ENCODE data around the gene LAMA1.
"Not testable (repeated sequence)": the region's sequence is repeated elsewhere in the genome, so short reads cannot be mapped to it uniquely, and the experiment has no call there.

Gene LAMA1

DNA sequence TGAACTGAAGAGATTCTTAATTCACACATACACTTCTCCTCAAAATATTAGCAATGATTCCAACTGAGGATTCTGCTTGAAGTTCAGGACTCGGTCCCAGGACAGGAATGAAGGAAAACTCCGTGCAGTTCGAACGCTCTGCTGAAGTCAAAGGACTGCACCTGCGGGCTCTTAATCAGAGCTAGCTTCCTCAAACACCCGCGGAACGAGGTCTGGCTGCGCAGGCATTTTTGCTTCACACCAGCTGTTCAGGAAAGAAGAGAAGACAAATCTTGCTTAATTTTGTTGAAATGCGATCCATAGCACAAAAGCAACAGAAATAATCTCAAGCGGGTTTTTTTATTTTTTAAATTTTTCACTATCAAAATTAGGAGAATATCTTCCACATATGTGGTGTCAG lies 175.6 kb downstream of the LAMA1 start:
- DNase-seq, result no peak

- no peak for DNase-seq
Observed at GRCh38 chr18:6940451-6940850, 177.1 kb downstream of the LAMA1 start.

DNA sequence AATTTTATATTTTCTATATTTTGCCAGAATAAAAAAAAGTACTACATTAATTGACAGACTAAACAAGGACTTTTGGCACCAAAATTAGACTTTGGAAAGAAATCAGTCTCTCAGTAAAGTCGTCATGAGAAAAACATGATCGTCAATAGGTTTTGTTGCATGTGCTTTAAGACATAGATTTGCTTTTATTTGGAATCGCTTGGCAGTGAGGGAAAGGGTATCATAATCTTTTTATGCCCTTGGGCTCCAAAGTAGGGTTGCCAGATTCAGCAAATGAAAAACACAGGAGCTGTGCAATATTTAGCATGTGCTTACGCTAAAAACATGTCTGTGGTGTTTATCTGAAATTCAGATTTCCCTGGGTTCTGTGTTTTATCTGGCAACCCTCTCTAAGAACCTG lies 177.6 kb downstream of the LAMA1 start:
- DNase-seq, result no peak

GRCh38 chr18:6938403-6938802 lies 179.2 kb downstream of the LAMA1 start:
- not testable (repeated sequence) for DNase-seq

- no peak for DNase-seq
Observed at GRCh38 chr18:6938003-6938402, 179.6 kb downstream of the LAMA1 start.

- no peak for DNase-seq
Observed at GRCh38 chr18:6934859-6935258, 182.7 kb downstream of the LAMA1 start.

DNA sequence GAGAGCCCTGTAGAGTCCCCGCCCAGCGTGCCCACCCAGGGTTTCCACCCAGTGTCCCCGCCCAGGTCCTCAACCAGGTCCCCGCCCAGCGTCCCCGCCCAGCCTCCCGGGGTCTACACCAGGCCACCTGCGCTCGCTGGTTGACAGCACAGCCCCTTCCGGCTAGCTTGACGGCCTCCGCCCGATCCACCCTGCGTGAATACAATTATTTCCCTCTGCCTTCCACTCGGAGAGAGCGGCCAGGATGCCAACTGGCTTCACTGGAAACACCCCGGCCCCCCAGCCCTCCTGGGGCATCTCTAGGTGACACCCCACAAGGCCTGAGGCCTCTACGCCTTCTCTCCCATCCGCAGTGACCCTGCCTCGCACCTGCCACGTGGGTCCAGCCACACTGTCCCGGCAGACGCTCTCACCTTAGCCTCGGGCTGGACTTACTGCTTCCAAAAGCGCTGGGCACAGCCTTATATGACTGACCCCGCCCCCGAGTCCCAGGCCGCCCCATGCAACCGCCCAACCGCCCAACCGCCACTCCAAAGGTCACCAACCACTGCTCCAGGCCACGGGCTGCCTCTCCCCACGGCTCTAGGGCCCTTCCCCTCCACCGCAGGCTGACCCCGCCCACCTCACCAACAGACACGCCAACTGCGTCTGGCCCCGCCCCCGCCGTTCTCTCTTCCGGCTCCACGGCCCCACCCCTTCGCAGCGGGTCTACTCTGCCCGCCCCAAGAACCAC lies 188.1 kb downstream of the LAMA1 start:
- DNase-seq, result no peak

DNA sequence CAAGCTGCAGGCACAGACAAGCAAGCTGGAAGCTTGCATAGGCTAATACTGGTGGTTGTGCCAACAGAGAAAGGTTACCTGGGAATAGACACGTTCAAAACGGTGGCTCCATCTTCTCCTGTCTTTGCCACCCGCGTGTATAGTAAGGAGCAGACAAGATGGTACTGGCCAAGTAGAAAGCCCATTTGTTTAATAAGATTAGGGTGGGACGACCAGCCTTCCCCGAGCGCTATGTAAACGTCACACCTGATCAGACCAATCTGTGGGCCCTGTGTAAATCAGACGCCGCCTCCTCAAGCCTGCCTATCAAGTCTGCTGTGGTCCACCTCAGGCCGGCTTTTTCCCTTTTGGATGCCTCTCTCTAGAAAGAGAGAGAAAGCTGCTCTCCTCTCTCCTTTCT lies 189.2 kb downstream of the LAMA1 start:
- no peak for DNase-seq

GRCh38 chr18:6927153-6927552 lies 190.4 kb downstream of the LAMA1 start:
- DNase-seq, result no peak

GRCh38 chr18:6923220-6923619 lies 194.4 kb downstream of the LAMA1 start:
- no peak for DNase-seq

- no peak for DNase-seq
Observed at GRCh38 chr18:6921571-6921970, 196.0 kb downstream of the LAMA1 start.

DNA sequence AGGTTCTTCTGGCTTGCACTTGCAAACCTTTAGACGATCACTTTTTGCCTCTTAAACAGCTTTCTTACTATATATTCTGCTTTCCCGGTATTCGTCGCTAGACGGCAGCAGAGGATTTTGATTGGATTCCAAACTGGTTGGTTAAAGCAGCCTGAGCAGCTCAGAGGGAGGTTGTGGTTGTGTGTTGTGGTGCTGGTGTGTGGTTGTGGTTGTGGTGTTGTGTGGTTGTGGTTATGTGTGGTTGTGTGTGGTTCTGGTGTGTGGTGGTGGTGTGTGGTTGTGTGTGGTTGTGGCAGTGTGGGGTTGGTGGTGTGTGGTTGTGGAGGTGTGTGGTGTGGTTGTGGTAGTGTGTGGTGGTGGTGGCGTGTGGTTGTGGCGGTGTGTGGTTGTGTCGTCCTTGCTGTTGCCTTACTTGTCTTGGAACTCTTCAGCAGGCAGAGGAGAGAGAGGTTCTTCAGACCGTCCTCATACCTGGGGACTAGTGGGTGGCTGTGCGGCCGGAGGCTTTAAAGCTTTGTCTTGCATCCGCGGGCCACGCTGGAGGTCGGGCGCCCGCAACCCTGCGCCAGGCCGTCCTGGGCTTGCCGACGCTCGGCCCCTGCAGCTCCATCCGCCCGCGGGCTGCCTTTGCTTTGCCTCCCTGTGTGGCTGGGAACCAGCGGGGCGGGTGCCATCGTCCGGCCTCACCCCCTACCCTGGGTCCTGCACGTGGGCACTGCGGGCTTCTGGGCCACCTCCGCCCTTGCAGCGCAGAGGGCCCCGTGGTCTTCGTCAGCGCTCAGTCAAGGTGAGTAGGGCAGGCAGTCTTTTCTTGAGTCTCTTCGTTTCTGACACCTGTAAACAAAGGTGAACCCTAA lies 197.3 kb downstream of the LAMA1 start:
- DNase-seq, result no peak

DNA sequence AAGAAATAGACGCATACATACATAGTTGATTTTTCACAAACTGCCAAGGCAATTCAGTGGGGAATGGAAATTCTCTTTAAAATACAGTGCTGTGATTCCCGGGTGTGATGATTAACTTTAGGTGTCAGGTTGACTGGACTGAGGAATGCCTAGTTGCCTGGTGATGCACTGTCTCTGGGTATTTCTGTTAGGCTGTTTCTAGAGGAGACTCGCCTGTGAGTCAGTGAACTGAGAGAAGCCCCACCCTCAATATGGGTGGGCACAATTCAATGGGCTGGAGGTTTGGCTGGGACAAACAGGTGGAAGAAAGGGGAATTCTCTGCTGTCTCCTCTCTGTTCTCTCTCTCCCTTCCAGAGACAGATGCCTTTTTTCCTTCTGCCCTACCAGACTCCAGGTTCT lies 200.5 kb downstream of the LAMA1 start:
- no peak for DNase-seq

DNA sequence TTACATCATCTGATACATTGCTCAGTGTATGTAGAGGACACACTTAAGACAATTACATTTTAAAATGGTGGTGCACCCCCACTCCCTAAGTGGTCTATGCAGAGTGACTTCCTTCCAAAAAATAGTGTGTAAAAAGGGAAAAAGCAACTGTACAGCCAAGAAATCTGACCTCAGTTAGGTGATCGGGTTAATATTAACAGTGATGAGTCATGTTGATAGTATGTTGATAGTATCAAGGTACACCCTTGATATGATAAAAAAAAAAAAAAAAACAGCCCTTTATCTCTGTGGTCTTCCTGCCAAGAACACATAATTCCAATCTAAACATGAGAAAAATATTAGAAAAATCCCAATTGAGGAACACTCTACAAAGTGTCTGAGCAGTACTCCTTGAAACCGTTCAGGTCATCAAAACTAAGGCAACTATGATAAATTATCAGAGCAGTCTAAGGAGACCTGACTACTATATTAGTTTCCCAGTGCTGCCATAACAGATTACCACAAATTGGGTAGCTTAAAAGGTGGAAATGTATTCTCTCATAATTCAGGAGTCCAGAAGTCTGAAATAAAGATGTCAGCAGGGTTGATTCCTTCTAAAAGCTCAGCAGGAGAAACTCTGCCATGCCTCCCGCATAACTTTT lies 216.2 kb downstream of the LAMA1 start:
- no peak for DNase-seq

DNA sequence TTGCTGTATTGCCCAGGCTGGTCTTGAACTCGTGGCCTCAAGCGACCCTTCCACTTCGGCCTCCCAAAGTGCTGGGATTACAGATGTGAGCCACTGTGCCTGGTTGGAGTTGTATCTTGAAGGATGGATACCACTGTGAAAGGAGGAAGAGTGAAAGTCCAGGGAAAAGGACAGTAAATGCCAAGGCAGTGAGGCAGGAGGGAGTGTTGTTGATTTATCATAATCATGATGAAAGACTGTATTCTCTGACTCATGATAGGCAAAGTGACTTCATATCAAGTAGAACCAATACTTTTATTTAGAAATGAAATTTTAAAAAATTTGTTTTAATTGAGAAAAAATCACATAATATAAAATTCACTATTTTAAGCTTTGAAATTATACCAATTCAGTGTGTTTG lies 225.8 kb downstream of the LAMA1 start:
- DNase-seq, result no peak

All from GOT3 (cell line).